AG09309 (cell line): ENCODE results near the gene NPS.

Source experiments
- DNase-seq: peaks from one replicate; pipeline ENCODE4 v3.0.0-alpha.2; 2010; ENCODE audit warnings: low read depth
- H3K4me3 ChIP-seq: 2 replicates; pipeline ENCODE4 v1.5.1; 2011; ENCODE audit warnings: mild to moderate bottlenecking, low read depth, low read length, moderate library complexity; ENCODE audit not compliant: control insufficient read depth
- TF ChIP-seq, protein P1 (sequence below): IDR thresholded peaks from 2 replicates; pipeline ENCODE4 v1.5.1; 2011; ENCODE audit warnings: mild to moderate bottlenecking, low read depth, low read length, inconsistent platforms; ENCODE audit not compliant: insufficient read depth, control insufficient read depth; ENCODE audit errors: missing control alignments

The NPS gene

DNA sequence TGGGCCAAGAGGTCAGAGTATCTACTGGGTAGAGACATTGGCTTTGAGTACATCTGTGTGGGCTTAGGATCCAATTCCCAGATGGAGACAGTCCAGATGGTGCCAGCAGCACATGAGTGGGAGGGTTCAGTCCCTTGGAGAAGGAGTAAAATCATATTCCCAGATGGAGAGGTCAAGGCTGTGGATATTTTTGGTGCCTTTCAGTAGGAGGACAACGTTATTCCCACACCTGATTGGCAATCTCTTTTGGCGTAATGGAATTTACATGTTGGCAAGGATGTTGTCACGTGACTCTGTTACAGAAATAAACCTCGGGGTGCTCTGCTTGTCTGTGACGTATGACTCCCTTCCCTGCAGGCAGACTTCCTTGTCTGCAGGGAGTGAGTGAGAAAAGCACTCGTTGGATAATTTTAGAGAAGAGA, 27.6 kb downstream of the NPS start:
- no peak overlapping the region for H3K4me3 ChIP-seq
- DNase-seq: no peak
- TF ChIP-seq, protein P1, sequence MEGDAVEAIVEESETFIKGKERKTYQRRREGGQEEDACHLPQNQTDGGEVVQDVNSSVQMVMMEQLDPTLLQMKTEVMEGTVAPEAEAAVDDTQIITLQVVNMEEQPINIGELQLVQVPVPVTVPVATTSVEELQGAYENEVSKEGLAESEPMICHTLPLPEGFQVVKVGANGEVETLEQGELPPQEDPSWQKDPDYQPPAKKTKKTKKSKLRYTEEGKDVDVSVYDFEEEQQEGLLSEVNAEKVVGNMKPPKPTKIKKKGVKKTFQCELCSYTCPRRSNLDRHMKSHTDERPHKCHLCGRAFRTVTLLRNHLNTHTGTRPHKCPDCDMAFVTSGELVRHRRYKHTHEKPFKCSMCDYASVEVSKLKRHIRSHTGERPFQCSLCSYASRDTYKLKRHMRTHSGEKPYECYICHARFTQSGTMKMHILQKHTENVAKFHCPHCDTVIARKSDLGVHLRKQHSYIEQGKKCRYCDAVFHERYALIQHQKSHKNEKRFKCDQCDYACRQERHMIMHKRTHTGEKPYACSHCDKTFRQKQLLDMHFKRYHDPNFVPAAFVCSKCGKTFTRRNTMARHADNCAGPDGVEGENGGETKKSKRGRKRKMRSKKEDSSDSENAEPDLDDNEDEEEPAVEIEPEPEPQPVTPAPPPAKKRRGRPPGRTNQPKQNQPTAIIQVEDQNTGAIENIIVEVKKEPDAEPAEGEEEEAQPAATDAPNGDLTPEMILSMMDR: no peak

DNA sequence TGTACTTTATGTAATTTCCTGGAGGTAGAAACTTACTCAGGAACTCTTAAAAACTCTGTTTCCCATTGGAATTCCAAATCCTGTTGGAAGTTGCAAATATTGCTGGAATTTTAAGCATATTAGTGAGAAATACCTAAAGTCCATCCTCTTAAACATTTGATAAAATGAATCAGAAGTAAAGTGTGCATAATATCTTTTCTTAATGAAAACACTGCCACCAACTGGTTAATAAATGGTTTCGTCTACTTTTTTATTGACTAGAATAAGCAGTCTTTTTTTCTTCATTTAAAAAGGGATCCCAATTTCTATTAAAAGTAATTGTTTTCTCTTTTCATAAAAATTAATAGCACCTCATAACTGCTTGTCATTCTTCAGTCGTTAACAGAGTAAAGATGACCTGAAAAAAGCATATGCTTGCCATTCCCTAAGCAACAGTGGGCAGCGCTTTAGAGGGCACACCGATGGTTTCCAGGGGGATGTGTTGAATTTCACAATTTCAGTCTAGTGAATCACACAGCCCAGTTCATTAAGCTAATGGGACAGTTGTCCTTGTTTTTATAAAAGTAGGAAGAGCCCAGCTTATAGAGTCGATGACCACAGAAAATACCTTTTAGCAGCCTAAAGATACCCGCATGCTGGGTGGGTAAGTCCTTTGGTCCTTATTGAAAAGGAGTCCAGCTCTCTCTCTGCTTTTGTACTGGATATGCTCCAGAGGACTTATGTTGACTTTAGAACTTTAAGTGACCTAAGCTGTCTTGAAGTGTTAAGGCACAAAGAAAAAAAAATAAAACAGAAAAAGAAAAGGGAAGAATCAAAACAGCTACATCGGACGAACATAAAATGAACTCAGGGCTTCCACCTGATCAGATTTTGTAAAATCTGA, 28.5 kb downstream of the NPS start:
- no peak overlapping the region for H3K4me3 ChIP-seq
- TF ChIP-seq, protein P1: no peak
- DNase-seq: no peak

DNA sequence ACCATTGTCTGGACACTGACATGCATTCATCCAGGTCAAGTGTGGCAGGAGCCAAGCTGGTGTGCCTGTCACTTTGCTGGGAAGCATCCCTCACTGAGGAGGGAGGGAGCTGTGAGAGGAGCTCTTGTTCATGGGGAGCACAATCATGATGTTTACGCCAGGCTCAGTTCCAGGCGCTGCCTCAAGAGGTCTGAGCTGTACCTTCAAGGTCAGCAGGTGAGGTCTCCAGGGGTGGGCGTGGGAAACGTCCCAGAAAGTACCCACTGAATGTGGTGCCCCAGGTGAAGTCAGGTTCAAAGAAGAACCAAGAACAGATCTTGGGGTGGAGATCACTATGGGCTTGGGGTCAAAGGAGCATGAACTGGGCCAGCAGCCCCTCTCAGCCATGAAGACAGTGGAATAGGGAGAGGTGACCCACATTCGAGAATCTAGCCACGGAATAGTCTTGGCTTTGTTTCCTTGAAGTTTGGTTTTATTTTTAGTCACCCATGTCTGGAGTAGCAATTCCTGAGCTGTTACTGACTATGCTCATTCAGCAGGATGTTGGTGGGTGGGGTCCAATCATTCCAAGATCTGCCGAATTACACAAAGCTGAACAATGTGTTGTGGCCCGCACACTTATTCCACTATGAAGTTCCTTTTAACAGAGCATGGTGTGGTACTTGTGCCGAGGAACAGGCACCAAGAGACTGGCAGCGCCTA, 29.3 kb downstream of the NPS start:
- DNase-seq: no peak
- TF ChIP-seq, protein P1: no peak
- no peak overlapping the region for H3K4me3 ChIP-seq

DNA sequence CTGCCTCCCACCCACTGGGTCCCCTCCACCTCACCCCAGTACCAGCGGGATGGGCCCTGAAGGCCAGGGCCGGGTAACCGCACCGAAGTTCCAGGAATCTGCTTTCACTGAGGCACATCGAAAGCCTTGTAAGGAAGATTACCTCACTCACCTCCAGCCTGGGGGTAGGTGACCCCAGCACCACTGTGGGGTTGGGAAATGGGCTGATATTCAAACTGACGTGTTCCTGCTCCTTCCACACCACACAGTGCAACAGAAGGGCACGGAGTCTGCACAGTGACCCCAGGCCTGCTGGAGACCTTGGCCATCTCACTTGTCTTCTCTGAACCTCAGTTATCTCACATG, 29.8 kb downstream of the NPS start:
- H3K4me3 ChIP-seq: no peak overlapping the region
- TF ChIP-seq, protein P1: no peak
- no peak for DNase-seq

DNA sequence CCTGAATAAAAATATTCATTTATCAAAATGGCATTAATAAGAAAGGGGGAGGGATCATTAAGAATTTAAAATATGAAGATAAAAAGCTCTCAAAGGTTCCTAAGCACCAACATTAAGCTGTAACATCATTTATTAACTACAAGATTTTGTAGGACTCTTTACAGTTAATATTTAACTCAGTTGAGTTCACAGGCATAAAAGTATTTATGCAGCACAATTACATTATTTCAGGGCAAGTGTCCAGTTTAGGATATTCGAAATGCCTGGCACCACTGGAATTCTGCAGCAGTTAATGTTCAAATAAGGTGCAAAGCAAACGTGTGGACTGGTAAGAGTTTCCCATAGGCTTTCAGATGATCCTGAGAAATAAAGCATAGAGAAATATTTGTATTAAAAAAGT, 30.5 kb downstream of the NPS start:
- TF ChIP-seq, protein P1: no peak
- H3K4me3 ChIP-seq: no peak overlapping the region
- DNase-seq: no peak

DNA sequence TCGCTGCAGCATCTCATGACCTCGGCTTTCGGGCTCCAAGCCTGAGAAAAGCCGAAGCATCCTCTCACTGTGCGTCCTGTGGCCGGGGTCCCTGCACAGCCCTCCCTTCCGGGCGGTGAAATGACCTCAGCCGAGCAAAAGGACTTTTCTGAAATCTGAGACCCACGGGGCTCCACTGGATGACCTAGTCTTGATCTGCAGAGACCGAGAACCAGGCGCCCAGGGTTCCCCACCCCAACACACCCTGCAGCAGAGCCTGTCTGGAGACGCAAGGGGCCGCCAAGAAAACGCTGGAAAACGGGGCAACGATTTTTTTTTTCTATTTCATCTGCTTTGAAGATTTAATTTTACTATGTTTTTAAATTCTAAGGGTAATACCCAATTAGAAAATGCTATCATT, 31.7 kb downstream of the NPS start:
- no peak overlapping the region for H3K4me3 ChIP-seq
- TF ChIP-seq, protein P1: no peak

More for the DNA sequence above, 31.7 kb downstream of the NPS start:
- DNase-seq: no peak
